22Rv1 (cell line): ENCODE measurements around the gene UCK1.

ENCODE experiments used
- CTCF ChIP-seq: fragments of 450-650 bp; IDR thresholded peaks from 2 replicates; pipeline ENCODE4 v1.5.1; 2017; ENCODE audit warnings: mild to moderate bottlenecking
- ZFX ChIP-seq: fragments of 450-650 bp; IDR thresholded peaks from 2 replicates; pipeline ENCODE4 v1.6.1; 2017; ENCODE audit warnings: antibody characterized with exemption, borderline replicate concordance

GRCh38 chr9:131476777-131477345 lies 54.2 kb downstream of the UCK1 start:
- TF ChIP-seq CTCF (no peak), ZFX (no peak)
